NCI-H1048 (cell line): ENCODE results near the gene HDAC2.
"Not testable (repeated sequence)": the region's sequence is repeated elsewhere in the genome, so short reads cannot be mapped to it uniquely, and the experiment has no call there.

Source experiments
- DNase-seq: peaks from one replicate; lab custom pipeline; 2025; lab: John Stamatoyannopoulos, UW

The HDAC2 gene

DNA sequence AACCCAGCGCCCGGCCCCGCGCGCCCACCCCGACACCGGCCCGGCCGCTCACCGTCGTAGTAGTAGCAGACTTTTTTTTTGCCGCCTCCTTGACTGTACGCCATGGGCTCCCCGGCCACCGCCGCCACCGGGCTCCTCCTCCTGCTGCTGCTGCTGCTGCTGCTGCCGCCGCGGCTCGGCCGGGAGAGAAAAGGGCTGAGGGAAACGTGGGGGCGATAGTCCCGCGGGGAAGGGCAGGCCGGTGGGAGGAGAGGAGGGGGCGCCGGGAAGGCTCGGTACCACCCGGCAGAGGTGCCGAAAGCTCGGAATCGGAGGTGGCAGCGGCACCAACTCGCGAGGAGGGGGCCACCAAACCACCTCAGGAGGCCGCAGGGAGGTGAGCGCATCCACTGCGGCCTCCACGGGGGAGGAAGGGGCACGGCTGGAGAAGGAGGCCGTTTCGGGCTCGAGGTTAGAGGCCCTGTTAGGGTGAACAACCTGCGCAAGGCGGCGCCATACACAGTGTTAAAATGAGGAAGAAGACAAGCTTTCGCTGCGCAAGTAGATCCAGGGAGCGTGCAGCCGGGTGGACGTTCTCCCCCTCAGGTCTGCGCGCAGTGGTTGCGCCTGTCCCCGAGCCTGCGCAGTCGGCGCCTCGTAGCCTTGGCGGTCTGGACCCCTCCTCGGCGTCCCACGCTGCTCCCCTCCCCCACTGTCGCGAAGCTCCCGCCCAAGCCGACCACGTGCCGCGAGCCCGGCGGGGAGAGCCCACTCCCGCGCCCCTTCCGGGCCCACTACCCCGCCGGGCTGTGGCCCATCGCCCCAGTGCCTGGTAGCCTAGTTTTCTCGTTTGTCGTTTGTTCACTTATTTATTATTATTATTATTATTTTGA, at the start of gene HDAC2:
Gene HDAC2 (minus strand): TSS at position 344 of the 872 bp plus-strand sequence. CDS start 240 bp downstream, at position 104.
- DNase-seq, result peak; percentile 71

DNA sequence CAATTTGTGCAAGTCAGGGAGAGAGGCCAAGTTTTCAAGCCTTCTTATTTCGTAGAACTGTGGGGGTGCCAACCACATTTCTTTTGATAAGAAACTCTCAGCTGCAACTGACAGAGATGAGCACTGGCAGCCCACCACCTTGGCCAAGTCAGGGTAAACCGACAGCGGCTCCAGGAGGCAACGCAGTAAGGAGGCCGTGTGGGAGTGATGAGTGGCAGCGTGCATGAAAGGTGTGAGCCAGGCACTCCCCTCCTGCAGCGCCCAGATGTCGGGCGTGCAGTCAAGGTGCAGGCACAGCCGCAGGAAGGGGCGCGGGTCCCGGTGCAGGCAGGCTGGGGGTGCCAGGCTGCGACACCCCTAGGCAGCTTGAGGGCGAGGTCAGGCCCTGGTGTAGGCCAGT, 49.2 kb upstream of the HDAC2 start:
- no peak for DNase-seq

GRCh38 chr6:114017146-114017545, 46.2 kb upstream of the HDAC2 start:
- not testable (repeated sequence) for DNase-seq

GRCh38 chr6:114014106-114014505, 43.2 kb upstream of the HDAC2 start:
- DNase-seq, result not testable (repeated sequence)

DNA sequence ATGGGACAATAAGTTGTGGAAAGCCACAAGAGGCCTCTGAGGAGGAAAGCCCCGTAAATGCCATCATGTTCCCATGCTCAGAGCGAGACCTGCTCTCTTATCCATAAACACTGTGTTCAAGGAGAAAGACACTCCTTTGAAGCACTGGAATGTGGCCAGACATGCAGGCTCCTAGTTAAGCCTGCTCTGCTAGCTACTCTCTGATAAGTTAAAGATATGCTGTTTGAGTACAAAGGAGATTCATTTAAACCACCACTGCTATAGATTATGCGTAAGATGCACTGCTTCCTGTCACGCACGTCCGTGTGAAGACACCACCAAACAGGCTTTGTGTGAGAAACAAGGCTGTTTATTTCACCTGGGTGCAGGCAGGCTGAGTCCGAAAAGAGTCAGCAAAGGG, 40.5 kb upstream of the HDAC2 start:
- DNase-seq, result not testable (repeated sequence)

- no peak for DNase-seq
Observed at GRCh38 chr6:114010540-114010939, 39.6 kb upstream of the HDAC2 start.

GRCh38 chr6:114009192-114009591, 38.2 kb upstream of the HDAC2 start:
- DNase-seq, result no peak

DNA sequence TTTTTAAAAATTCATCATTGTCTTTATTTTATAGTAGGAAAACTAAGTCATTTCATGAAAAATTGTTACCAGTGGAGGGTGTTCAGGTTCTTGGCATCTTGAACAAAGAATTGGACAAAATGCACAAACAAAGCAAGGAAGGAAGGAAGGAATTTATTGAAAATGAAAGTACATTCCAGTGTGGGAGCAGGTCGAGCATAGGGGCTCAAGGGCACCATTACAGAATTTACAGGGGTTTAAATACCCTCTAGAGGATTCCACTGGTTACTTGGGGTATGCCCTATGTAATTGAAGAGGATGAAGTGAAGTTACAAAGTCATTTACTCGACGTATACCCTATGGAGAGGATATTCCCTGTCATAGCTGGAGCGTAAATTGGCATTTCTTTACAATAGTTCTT, 37.4 kb upstream of the HDAC2 start:
- no peak for DNase-seq

- DNase-seq, result no peak
Observed at GRCh38 chr6:114007516-114007915, 36.6 kb upstream of the HDAC2 start.

- DNase-seq, result no peak
Observed at GRCh38 chr6:114001354-114001753, 30.4 kb upstream of the HDAC2 start.

DNA sequence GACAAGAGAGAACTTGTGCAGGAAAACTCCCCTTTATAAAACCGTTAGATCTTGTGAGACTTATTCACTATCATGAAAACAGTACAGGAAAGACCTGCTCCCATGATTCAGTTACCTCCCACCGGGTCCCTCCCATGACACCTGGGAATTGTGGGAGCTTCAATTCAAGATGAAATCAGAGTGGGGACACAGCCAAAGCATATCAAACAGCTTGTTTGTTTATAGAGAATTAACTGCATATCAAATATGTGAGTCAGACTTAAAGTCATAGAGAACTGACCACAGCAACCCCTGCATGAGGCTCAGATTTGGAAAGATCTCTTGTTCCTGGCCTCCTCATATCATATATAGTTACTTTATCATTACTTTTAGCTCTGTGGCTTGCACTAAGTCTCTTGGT, 29.1 kb upstream of the HDAC2 start:
- DNase-seq, result no peak

DNA sequence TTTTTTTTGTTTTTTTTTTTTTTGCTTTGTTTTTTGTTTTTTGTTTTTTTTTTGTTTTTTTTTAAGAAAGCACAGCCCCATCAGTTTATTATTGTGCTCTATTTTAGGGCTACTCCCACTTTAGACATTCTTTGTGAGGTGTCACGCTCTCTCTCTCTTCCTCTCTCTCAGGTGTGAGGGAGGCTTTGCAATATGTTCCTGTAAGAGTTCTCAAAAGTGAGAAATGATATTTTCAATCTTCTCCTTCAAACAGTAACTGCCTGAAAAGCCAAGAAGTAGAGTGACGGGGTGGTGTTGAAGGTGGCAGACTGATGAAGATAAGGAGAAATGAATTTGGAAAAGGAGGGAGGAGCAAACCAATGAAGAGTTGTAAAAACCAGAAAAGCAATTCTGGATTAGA, 28.3 kb upstream of the HDAC2 start:
- DNase-seq, result no peak

DNA sequence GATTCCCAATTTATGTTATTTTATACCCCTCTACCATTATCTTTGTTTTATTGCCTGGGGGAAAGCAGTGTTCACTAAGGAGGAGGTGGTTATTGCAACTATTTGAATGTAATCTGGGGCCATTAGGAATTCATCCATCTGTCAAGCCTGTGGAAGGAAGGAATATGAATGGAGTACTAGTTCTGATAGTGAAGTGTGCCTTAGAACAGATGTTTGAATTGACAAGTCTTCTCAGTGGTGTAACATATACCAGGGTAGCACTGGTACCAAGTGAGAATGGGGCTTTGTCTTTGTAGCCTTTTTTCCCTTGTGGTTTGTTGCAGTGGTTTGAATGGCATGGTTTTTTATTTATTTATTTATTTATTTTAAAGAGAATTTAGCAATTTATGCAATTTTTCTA, 27.9 kb upstream of the HDAC2 start:
- no peak for DNase-seq

GRCh38 chr6:113997116-113997515, 26.2 kb upstream of the HDAC2 start:
- DNase-seq, result no peak

GRCh38 chr6:113995634-113996033, 24.7 kb upstream of the HDAC2 start:
- DNase-seq, result no peak

DNA sequence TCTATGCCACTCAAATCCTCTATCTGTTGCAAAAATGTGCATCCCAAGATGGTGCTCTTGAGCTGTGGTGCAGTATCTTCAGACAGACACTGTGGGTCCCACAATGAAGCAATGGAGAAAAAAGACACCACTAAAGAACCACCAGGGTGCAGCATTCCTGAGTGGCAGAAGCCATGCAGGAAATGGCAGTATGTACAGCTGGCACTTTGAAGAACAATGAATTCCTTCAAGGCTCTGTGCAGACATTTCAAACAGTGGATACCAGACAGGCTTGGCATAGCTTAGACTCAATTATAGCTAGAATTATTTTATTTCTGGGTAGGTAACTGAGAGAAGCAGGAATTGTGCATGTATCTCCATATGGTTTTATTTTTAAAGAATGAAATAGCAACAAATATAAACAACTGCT, 24.0 kb upstream of the HDAC2 start:
- no peak for DNase-seq

- no peak for DNase-seq
Observed at GRCh38 chr6:113989675-113990074, 18.7 kb upstream of the HDAC2 start.

DNA sequence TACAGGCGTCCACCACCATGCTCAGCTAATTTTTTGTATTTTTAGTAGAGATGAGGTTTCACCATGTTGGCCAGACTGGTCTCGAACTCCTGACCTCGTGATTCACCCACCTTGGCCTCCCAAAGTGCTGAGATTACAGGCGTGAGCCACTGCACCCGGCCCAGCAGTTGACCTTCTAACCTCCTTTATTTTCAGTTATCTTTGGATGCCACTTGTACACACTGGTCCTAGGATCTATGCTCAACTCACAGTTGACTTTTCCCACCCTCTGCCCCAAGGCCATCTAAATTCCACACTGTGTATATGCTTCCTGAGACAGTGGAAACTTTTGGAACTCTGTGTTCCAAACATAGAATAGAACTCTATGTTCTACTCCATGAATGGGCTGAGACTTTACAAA, 11.7 kb upstream of the HDAC2 start:
- DNase-seq, result not testable (repeated sequence)

DNA sequence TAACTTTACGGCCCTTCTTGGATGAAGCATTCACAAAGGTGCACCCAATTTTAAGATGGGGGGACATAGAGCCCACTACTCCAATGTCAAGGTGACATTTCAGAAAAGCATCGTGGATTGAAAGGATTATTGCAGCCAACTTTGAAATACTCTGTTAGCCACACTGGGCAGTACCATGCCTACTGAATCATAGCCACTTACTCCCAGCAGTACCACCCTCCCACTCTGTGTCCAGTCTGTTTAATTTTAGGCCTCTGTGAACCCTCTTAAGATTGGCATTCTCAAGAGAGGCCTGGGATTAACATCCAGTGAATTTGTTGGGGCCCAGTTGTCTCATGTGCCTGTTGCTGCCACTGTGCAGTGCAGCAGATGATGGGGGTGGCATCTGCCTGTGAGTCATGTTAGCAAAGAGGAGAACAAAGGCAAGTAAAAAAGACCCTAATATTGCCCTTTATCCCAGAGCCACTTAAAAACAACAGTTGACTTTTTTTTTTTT, 11.2 kb upstream of the HDAC2 start:
- DNase-seq, result no peak

GRCh38 chr6:113980937-113981554, 10.1 kb upstream of the HDAC2 start:
- DNase-seq, result no peak

GRCh38 chr6:113979937-113980336, 9.0 kb upstream of the HDAC2 start:
- DNase-seq, result no peak

GRCh38 chr6:113978084-113978675, 7.2 kb upstream of the HDAC2 start:
- DNase-seq, result no peak

DNA sequence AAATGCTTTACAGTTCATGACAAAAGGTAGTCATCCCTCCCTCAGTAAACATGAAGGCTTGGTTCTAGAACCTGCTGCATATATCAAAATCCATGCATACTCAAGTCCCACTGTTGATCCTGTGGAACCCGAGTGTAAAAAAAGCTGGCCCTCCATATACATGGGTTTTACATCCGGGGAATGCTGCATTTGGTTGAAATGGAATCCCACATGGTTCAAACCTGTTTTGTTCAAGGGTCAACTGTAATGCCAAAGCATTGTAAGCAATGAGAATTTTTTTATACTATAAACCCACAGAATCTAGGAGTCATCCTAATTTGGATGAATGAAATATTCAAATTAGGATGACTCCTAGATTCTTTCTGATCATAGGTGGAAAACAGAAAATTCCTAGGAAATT, 5.9 kb upstream of the HDAC2 start:
- DNase-seq, result no peak
